Spleen (tissue), 11 donors: ENCODE results near the gene SKI. TPM values are rescaled to one million over a fixed set of nuclear protein-coding genes. Genes with fewer than 3 reads are reported as not detected.
"Not testable (repeated sequence)": the region's sequence is repeated elsewhere in the genome, so short reads cannot be mapped to it uniquely, and the experiment has no call there.

ENCODE experiments used
- DNase-seq: peaks from one replicate; pipeline ENCODE4 v3.0.0-alpha.2; 2020
- H3K27ac ChIP-seq, 8 donors: fragments of 200-600 bp; sonication (generic) in 7 of 8; 1 replicate in 4 of 8; 2 replicates in 4 of 8; pipeline versions ENCODE4 v1.5.0 to v1.8.0; 2016 to 2021; ENCODE audit warnings: inconsistent platforms in 4 of 8, mild to moderate bottlenecking in 4 of 8, moderate library complexity in 1 of 8
- H3K27me3 ChIP-seq, 7 donors: fragments of 200-600 bp; sonication (generic) in 6 of 7; replicated peaks in 1 of 7; 1 replicate in 4 of 7; 2 replicates in 3 of 7; pipeline versions ENCODE4 v1.5.0 to v1.8.0; 2016 to 2021; ENCODE audit warnings: inconsistent platforms in 3 of 7, mild to moderate bottlenecking in 1 of 7
- H3K36me3 ChIP-seq, 6 donors: fragments of 200-600 bp; sonication (generic) in 5 of 6; 1 replicate in 4 of 6; 2 replicates in 2 of 6; pipeline versions ENCODE4 v1.5.0 to v1.8.0; 2016 to 2021; ENCODE audit warnings: inconsistent platforms in 2 of 6
- H3K4me1 ChIP-seq, 6 donors: fragments of 200-600 bp; sonication (generic) in 5 of 6; 1 replicate in 3 of 6; 2 replicates in 3 of 6; pipeline versions ENCODE4 v1.5.0 to v1.8.0; 2016 to 2021; ENCODE audit warnings: inconsistent platforms in 3 of 6
- H3K4me3 ChIP-seq, 8 donors: fragments of 200-600 bp; sonication (generic) in 7 of 8; 1 replicate in 4 of 8; 2 replicates in 4 of 8; pipeline versions ENCODE4 v1.5.0 to v1.8.0; 2016 to 2021; ENCODE audit warnings: inconsistent platforms in 4 of 8, mild to moderate bottlenecking in 4 of 8, moderate library complexity in 2 of 8
- H3K9me3 ChIP-seq, 8 donors: fragments of 200-600 bp; sonication (generic) in 7 of 8; 1 replicate in 4 of 8; 2 replicates in 4 of 8; pipeline versions ENCODE4 v1.5.0 to v1.8.0; 2016 to 2021; ENCODE audit warnings: inconsistent platforms in 4 of 8
- CTCF ChIP-seq, 11 experiments: fragments of 200-600 bp in 7 of 11; fragments of 450-650 bp in 4 of 11; sonication (generic) in 4 of 11; IDR thresholded peaks in 8 of 11; conservative IDR thresholded peaks in 3 of 11; 1 replicate in 7 of 11; 2 replicates in 4 of 11; pipeline versions ENCODE4 v1.4.0 to v1.8.0; 2016 to 2021; ENCODE audit warnings: antibody characterized with exemption in 11 of 11, inconsistent platforms in 4 of 11, mild to moderate bottlenecking in 1 of 11
- POLR2A ChIP-seq, 3 donors: fragments of 450-650 bp; IDR thresholded peaks; one replicate each; pipeline ENCODE4 v1.5.1; 2017; ENCODE audit warnings: antibody characterized with exemption in 3 of 3, mild to moderate bottlenecking in 1 of 3
- POLR2AphosphoS5 ChIP-seq, 3 donors: sonication (generic); formaldehyde crosslinking; IDR thresholded peaks; one replicate each; pipeline ENCODE4 v1.5.1; 2017; ENCODE audit warnings: antibody characterized with exemption in 3 of 3
- WGBS, 5 donors: extraction: QIAGEN DNeasy Blood & Tissue Kit in 3 of 5; methylation state at CpG; one replicate each; pipeline versions ENCODE4 v1.1.5 to v1.1.7; 2013 to 2018; 5-methylcytosine and 5-hydroxymethylcytosine counted together
- intact Hi-C: fragments of 100-400 bp; cut with DNase I; formaldehyde crosslinking; loops from one replicate; pipeline ENCODE4 v1.15.0; 2023; ENCODE audit warnings: low total_unique reads
- polyA plus RNA-seq, 3 donors: library from polyadenylated mRNA; stranded (reverse); fragments of 200-250 nt; gene quantifications; one replicate each; pipeline ENCODE4 v1.2.1, GENCODE V29; 2013
- total RNA-seq, 7 donors: library from RNA; depleted of rRNA in 3 of 7; stranded (reverse); fragments of >200 nt in 3 of 7; fragmentation: NEBNext Ultra II Directional in 4 of 7; extraction: Animal tissue kit (Norgen Biotek cat#: 25700) in 4 of 7; gene quantifications; one replicate each; pipeline versions ENCODE4 v1.1.0 to v1.2.1, GENCODE V29; 2016 to 2021
- donor health status: healthy with polysubstance abuse.
- donor health status: DM: no; HTN: no; CAD: no; lungs with moderate emphysema.
- donor health status: DM: no; HTN: no; CAD: no.
- donor health status: Bipolar disorder and iron deficiency.
- donor health status: healthy.
- donor health status: DM: no; HTN: no; CAD: no.
- donor health status: DM: yes; HTN: yes; CAD: no.

The SKI gene
- total and polyA plus RNA-seq, 10 donors = 4.4 to 100.0 (median 54.3) TPM

DNA sequence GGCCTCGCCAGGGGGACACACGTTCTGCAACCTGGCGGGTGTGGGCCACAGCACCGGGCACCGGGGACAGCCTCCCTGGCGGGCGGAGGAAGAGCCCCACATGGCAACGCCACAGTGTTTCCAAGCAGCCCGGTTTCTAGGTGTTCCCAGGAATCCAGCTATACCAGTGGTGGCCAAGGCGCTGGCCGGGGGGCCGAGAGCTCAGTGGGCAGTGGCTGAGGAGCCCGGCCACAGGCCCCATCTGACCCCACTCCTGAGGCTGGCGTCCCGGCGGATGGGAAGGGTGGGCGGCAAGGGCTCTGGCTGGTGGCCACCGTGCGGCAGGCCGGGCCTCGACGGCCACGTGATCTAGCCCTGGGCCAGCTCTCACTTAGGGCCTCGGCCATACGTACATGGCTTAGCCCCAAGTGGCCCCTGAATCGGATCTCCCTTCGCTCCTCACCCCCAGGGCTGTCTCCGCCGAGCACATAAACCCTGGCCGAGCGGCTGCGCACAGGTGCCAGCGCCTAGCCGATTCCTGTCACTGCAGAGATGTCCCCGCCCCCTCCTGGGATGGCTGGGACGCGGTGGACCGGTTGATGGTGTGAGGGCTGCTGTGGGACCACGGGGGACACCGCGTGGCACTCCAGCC, 94.6 kb downstream of the SKI start:
- Histone ChIP-seq H3K27ac (peak overlapping the region in 4 of 8 donors; percentile 21 to 56 (median 33)), H3K4me3 (no peak overlapping the region), H3K4me1 (peaks cover 0 to 37% (median 6%) of the 10 kb centered on the region in 6 donors), H3K36me3 (no peaks in the 10 kb centered on the region), H3K9me3 (no peaks in the 10 kb centered on the region), H3K27me3 (peaks cover 0 to 36% (median 9%) of the 10 kb centered on the region in 7 donors)
- 83 to 92% (median 87%) methylated on average over 11 to 41 of the region's 41 CpGs for WGBS, 5 donors
- TF ChIP-seq POLR2A (IDR thresholded peaks at IDR 0.05) (no peak), CTCF (IDR thresholded peaks at IDR 0.05 in 8 of 11, conservative IDR thresholded peaks at IDR 0.05 in 3 of 11) (no peak), POLR2AphosphoS5 (IDR thresholded peaks at IDR 0.05) (no peak)
- DNase-seq = no peak
- intact Hi-C loops = no loop called here

DNA sequence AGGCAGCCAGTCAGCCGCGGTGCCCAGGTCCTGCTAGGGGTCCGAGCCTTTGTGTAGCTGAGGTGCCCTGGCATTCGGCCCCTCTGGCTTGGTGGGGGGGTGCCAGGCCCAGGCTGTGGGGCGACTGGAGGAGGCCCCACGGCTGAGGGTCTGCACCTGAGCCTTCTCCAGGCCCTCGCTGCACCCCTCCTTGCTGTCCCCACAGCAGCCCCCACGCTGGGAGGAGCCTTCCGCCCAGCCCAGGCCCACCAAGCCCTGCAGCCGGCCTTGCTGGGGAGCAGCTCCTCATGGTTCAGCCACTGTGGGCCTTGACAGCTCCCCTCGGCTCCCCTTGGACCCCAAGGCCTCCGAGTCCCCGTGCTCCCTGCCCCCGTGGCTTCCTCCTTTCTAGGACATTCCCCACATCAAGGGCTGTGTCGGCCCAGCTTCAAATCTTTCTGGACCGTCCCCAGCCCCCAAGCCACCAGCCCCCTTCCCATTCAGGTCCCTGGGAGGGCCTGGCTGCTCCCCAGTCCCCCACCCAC, 95.4 kb downstream of the SKI start:
- TF ChIP-seq CTCF (IDR thresholded peaks at IDR 0.05 in 8 of 11, conservative IDR thresholded peaks at IDR 0.05 in 3 of 11) (no peak), POLR2A (IDR thresholded peaks at IDR 0.05) (no peak), POLR2AphosphoS5 (IDR thresholded peaks at IDR 0.05) (no peak)
- peaks cover 0 to 29% (median 6%) of the 10 kb centered on the region in 6 donors for H3K4me1 ChIP-seq
- H3K27ac ChIP-seq = no peak overlapping the region

GRCh38 chr1:2324553-2325366, 96.6 kb downstream of the SKI start:
- 88 to 92% (median 90%) methylated on average over 15 to 18 of the region's 18 CpGs for WGBS, 5 donors
- no peaks in the 10 kb centered on the region for H3K36me3 ChIP-seq
- H3K9me3 ChIP-seq = no peaks in the 10 kb centered on the region
- H3K27ac ChIP-seq = no peak overlapping the region
- TF ChIP-seq CTCF (IDR thresholded peaks at IDR 0.05 in 8 of 11, conservative IDR thresholded peaks at IDR 0.05 in 3 of 11) = no peak
- TF ChIP-seq POLR2AphosphoS5 (IDR thresholded peaks at IDR 0.05) = no peak
- no peak for TF ChIP-seq POLR2A (IDR thresholded peaks at IDR 0.05)
- intact Hi-C loops = no loop called here
- peaks cover 0 to 24% (median 6%) of the 10 kb centered on the region in 6 donors for H3K4me1 ChIP-seq
- peaks cover 0 to 32% (median 9%) of the 10 kb centered on the region in 7 donors for H3K27me3 ChIP-seq
- no peak for DNase-seq
- no peak overlapping the region for H3K4me3 ChIP-seq

More for the DNA sequence above, 95.4 kb downstream of the SKI start:
- H3K9me3 ChIP-seq = no peaks in the 10 kb centered on the region
- no peak for DNase-seq
- intact Hi-C loops = no loop called here
- 88 to 92% (median 90%) methylated on average over 8 to 16 of the region's 16 CpGs for WGBS, 5 donors
- H3K27me3 ChIP-seq = peaks cover 0 to 36% (median 9%) of the 10 kb centered on the region in 7 donors
- H3K4me3 ChIP-seq = no peak overlapping the region
- no peaks in the 10 kb centered on the region for H3K36me3 ChIP-seq

DNA sequence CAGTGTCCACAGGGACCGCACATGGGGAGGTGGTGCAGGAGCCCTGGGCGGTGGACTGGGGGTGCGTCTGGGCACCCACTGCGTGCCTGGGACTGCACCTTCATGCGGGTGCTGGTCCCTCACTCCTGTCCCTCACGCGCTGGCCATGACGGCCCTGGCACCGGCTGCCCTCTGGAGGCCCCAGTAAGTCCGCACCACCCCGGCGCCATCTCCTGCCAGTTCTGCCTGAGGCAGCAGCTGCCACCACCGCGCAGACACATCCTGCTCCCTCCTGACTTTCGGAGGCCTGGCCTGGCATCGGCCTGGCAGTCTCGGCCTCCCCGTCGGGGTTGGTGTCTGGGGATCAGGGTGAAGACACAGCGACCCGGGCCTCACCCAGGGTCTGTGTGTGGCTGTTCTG, 98.4 kb downstream of the SKI start:
- WGBS, 5 donors = 81 to 95% (median 89%) methylated on average over 21 of the region's 21 CpGs

DNA sequence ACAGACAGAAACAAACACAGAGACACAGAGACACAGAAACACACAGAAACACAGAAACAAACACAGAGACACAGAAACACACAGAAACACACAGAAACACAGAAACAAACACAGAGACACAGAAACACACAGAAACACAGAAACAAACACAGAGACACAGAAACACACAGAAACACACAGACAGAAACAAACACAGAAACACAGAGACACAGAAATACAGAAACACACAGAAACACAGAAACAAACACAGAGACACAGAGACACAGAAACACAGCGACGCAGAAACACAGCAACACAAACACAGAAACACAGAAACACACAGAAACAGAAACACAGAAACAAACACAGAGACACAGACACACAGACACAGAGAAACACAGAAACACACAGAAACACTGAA, 99.0 kb downstream of the SKI start:
- H3K9me3 ChIP-seq, H3K27ac ChIP-seq, H3K36me3 ChIP-seq, DNase-seq, H3K4me1 ChIP-seq, intact Hi-C loops, H3K4me3 ChIP-seq: not testable (repeated sequence)
- 85 to 100% (median 96%) methylated on average over 2 of the region's 2 CpGs for WGBS, 5 donors
- peaks cover 0 to 13% (median 6%) of the 10 kb centered on the region in 7 donors for H3K27me3 ChIP-seq

More for the DNA sequence above, 98.4 kb downstream of the SKI start:
- intact Hi-C loops = no loop called here
- no peaks in the 10 kb centered on the region for H3K36me3 ChIP-seq
- TF ChIP-seq POLR2AphosphoS5 (IDR thresholded peaks at IDR 0.05) = no peak
- no peak for TF ChIP-seq CTCF (IDR thresholded peaks at IDR 0.05 in 8 of 11, conservative IDR thresholded peaks at IDR 0.05 in 3 of 11)
- TF ChIP-seq POLR2A (IDR thresholded peaks at IDR 0.05) = no peak
- no peak overlapping the region for H3K4me3 ChIP-seq
- peaks cover 0 to 12% (median 5%) of the 10 kb centered on the region in 6 donors for H3K4me1 ChIP-seq
- no peak overlapping the region for H3K27ac ChIP-seq
- H3K9me3 ChIP-seq = no peaks in the 10 kb centered on the region
- H3K27me3 ChIP-seq = peaks cover 0 to 19% (median 9%) of the 10 kb centered on the region in 7 donors
- no peak for DNase-seq
